Endothelial cell of umbilical vein (primary cell): ENCODE data around the gene ZNF148. TPM values are rescaled to one million over a fixed set of nuclear protein-coding genes. Genes with fewer than 3 reads are reported as not detected.

Source experiments
- BruUV-seq: library from RNA; stranded (reverse); fragments of 400-500 nt; replicated peaks from 2 replicates; lab custom pipeline; 2021; lab: Mats Ljungman, UMichigan
- CTCF ChIA-PET: fragments of 300-600, 350-600 bp; sonication (Branson Sonifier 250); formaldehyde crosslinking; loops from one replicate; lab custom pipeline; 2021; ENCODE audit warnings: antibody characterized with exemption, inconsistent platforms; lab: Charles Lee
- POLR2A ChIA-PET: fragments of 300-600, 350-600 bp; sonication (Branson Sonifier 250); formaldehyde crosslinking; loops from one replicate; lab custom pipeline; 2021; ENCODE audit warnings: antibody characterized with exemption, inconsistent platforms; lab: Charles Lee
- DNase-seq: peaks from one replicate; pipeline ENCODE4 v3.0.0-alpha.2; 2011; ENCODE audit warnings: low read depth, low spot score
- FAIRE-seq: peaks from 2 replicates; lab custom pipeline; 2011; peaks lifted over from hg19 to GRCh38; lab: Jason Lieb, UNC
- H2AFZ ChIP-seq: 2 replicates; pipeline ENCODE4 v1.6.0; 2012; ENCODE audit warnings: low read depth, low read length, control low read depth, inconsistent platforms
- H3K27ac ChIP-seq: 2 replicates; pipeline ENCODE4 v1.5.1; 2011; ENCODE audit warnings: low read depth, mild to moderate bottlenecking, control low read depth, low read length, moderate library complexity; ENCODE audit not compliant: insufficient read depth
- H3K27me3 ChIP-seq, 2 experiments: 2 replicates each; pipeline versions ENCODE4 v1.6.0 to v1.6.1; 2011; ENCODE audit warnings: low read length in 2 of 2, mixed read lengths in 1 of 2; ENCODE audit not compliant: control insufficient read depth in 2 of 2, insufficient read depth in 2 of 2
- H3K36me3 ChIP-seq, 2 experiments: 2 replicates in 1 of 2; 3 replicates in 1 of 2; pipeline ENCODE4 v1.5.1; 2011; ENCODE audit warnings: low read length in 2 of 2, mild to moderate bottlenecking in 1 of 2, moderate library complexity in 1 of 2; ENCODE audit not compliant: control insufficient read depth in 2 of 2, insufficient read depth in 2 of 2; ENCODE audit errors: extremely low read depth in 1 of 2
- H3K4me1 ChIP-seq: 3 replicates; pipeline ENCODE4 v1.5.1; 2011; ENCODE audit warnings: mild to moderate bottlenecking, low read length; ENCODE audit not compliant: control insufficient read depth, insufficient read depth; ENCODE audit errors: extremely low read depth
- H3K4me2 ChIP-seq: 2 replicates; pipeline ENCODE4 v1.6.1; 2011; ENCODE audit warnings: low read length, control low read depth, mixed read lengths; ENCODE audit not compliant: insufficient read depth
- H3K4me3 ChIP-seq, 3 experiments: fragments of 200-600 bp in 1 of 3; sonication (generic), shearing (Covaris generic) in 1 of 3; replicated peaks in 1 of 3; 2 replicates each; pipeline ENCODE4 v1.5.1; 2011 to 2016; ENCODE audit warnings: control low read depth in 3 of 3, low read length in 3 of 3, mild to moderate bottlenecking in 2 of 3, inconsistent platforms in 1 of 3, low read depth in 1 of 3, moderate library complexity in 1 of 3; ENCODE audit not compliant: insufficient read depth in 1 of 3
- H3K79me2 ChIP-seq: 2 replicates; pipeline ENCODE4 v1.6.0; 2012; ENCODE audit warnings: low read length, inconsistent platforms; ENCODE audit not compliant: control insufficient read depth, insufficient read depth
- H3K9ac ChIP-seq: replicated peaks from 2 replicates; pipeline ENCODE3; 2011; ENCODE audit warnings: low read length, control low read depth; ENCODE audit not compliant: insufficient read depth; ENCODE audit errors: extremely low read depth
- H3K9me1 ChIP-seq: replicated peaks from 3 replicates; pipeline ENCODE4 v1.6.0; 2011; ENCODE audit warnings: mild to moderate bottlenecking, low read length; ENCODE audit not compliant: control insufficient read depth, insufficient read depth; ENCODE audit errors: extremely low read depth
- H3K9me3 ChIP-seq: replicated peaks from 2 replicates; pipeline ENCODE4 v1.5.1; 2012; ENCODE audit warnings: low read length, inconsistent platforms; ENCODE audit not compliant: control insufficient read depth, insufficient read depth
- H4K20me1 ChIP-seq: replicated peaks from 2 replicates; pipeline ENCODE3; 2011; ENCODE audit warnings: mild to moderate bottlenecking, low read length; ENCODE audit not compliant: control insufficient read depth, insufficient read depth; ENCODE audit errors: extremely low read depth
- EZH2 ChIP-seq: IDR thresholded peaks from 2 replicates; pipeline ENCODE4 v1.6.1; 2012; ENCODE audit warnings: borderline replicate concordance, low read depth, mild to moderate bottlenecking, moderate library complexity, low read length, inconsistent platforms; ENCODE audit not compliant: severe bottlenecking
- FOS ChIP-seq: IDR thresholded peaks from 2 replicates; pipeline ENCODE4 v1.6.1; 2011; ENCODE audit warnings: mild to moderate bottlenecking, low read length, moderate library complexity, borderline replicate concordance; ENCODE audit not compliant: insufficient read depth
- GATA2 ChIP-seq: IDR thresholded peaks from 2 replicates; pipeline ENCODE4 v1.7.0; 2011; ENCODE audit warnings: low read depth, mild to moderate bottlenecking, moderate library complexity, mixed read lengths, low read length; ENCODE audit not compliant: insufficient read length, insufficient read depth
- JUN ChIP-seq: IDR thresholded peaks from 2 replicates; pipeline ENCODE4 v1.6.1; 2011; ENCODE audit warnings: borderline replicate concordance, low read depth; ENCODE audit not compliant: insufficient read length, insufficient read depth
- MAX ChIP-seq: IDR thresholded peaks from 2 replicates; pipeline ENCODE4 v1.6.1; 2011; ENCODE audit not compliant: insufficient read depth, insufficient read length
- MYC ChIP-seq: IDR thresholded peaks from one replicate; pipeline ENCODE4 v1.6.1; 2011; ENCODE audit warnings: mild to moderate bottlenecking, low read depth, low read length
- POLR2A ChIP-seq: IDR thresholded peaks from 2 replicates; pipeline ENCODE4 v1.6.1; 2012; ENCODE audit warnings: low read depth, mild to moderate bottlenecking, control low read depth, low read length
- POLR2AphosphoS5 ChIP-seq: IDR thresholded peaks from 2 replicates; pipeline ENCODE4 v1.6.1; 2012; ENCODE audit warnings: low read depth, mild to moderate bottlenecking, control low read depth, low read length, moderate library complexity; ENCODE audit not compliant: insufficient read depth
- dilution Hi-C: fragments of 300-500 bp; cut with MboI; formaldehyde crosslinking; loops from one replicate; pipeline ENCODE4 v1.15.0; 2019; ENCODE audit warnings: low sequenced_read_pairs; ENCODE audit not compliant: extremely low pct_ligation_motif_present
- intact Hi-C: fragments of 100-400 bp; cut with micrococcal nuclease; formaldehyde crosslinking; loops from one replicate; pipeline ENCODE4 v1.10.0; 2022
- polyA plus RNA-seq, 4 experiments: library from polyadenylated mRNA; depleted of rRNA in 3 of 4; stranded (reverse) in 3 of 4; unstranded in 1 of 4; fragments of >200 nt; gene quantifications; 2 replicates each; pipeline versions ENCODE4 v1.2.1 to v1.2.3, GENCODE V29; 2011 to 2012; ENCODE audit warnings: missing spikeins in 1 of 4
- total RNA-seq: library from RNA; stranded (reverse); gene quantifications from 2 replicates; pipeline ENCODE4 v1.2.3, GENCODE V29; 2021
- TF ChIP-seq, protein P1 (sequence below), 2 donors: IDR thresholded peaks; 1 replicate in 1 of 2; 2 replicates in 1 of 2; pipeline ENCODE4 v1.5.1; 2011; ENCODE audit warnings: low read length in 2 of 2, mild to moderate bottlenecking in 2 of 2, moderate library complexity in 2 of 2, control low read depth in 1 of 2, inconsistent platforms in 1 of 2, low read depth in 1 of 2; ENCODE audit not compliant: insufficient read depth in 1 of 2; ENCODE audit errors: extremely low read depth in 1 of 2

The ZNF148 gene
- total and polyA plus RNA-seq, 2 donors (not counting 3 experiments of a cell fraction or from before 2014, with no cell fraction given): 8.0 to 41.3 TPM

DNA sequence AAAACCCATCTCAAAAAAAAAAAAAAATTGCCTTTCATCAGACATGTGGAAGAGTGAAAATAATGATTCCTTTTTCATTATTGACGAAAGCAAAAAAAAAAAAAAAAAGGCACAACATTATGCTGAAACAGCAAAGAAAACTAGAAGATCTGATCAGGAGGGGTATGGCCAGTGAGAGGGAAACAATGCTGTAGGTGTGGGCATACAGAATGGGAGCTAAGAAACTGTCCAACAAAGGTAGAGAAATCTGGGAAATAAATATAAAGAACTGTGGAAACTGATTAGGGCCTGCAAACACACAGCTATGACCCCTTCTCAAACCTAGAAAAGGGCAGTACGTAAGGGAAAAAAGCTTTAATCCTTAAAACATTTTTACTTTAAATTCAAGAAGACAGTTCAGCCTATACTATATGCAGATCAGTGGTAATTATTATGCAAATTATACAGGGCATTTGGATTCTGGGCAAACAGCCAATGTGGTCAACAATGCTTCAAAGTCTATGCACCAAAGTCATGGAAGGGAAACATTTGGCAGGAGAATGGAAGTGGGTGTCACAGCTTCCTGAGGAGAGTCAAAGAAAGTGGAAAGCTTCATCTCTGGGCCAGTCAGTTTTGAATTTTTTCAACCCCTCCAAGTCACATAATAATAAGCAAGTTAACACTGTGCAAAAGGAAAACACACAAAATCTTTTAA is 94.3 kb downstream of the ZNF148 start:
- Histone ChIP-seq H3K9ac (no peak overlapping the region), H2AFZ (no peak overlapping the region), H3K4me2 (no peak overlapping the region), H3K36me3 (peaks cover 0 to 2% of the 10 kb centered on the region in 2 experiments), H3K27ac (no peak overlapping the region), H3K79me2 (peaks cover 12% of the 10 kb centered on the region), H3K27me3 (no peaks in the 10 kb centered on the region), H3K4me3 (no peak overlapping the region), H3K9me3 (no peaks in the 10 kb centered on the region), H4K20me1 (no peaks in the 10 kb centered on the region), H3K9me1 (no peaks in the 10 kb centered on the region), H3K4me1 (peaks cover 9% of the 10 kb centered on the region)
- dilution Hi-C loops (no loop called here), intact Hi-C loops (no loop called here)
- TF ChIP-seq MAX (no peak), GATA2 (no peak), EZH2 (no peak), POLR2AphosphoS5 (no peak), POLR2A (no peak), JUN (no peak), MYC (no peak), FOS (no peak)
- TF ChIP-seq, protein P1, sequence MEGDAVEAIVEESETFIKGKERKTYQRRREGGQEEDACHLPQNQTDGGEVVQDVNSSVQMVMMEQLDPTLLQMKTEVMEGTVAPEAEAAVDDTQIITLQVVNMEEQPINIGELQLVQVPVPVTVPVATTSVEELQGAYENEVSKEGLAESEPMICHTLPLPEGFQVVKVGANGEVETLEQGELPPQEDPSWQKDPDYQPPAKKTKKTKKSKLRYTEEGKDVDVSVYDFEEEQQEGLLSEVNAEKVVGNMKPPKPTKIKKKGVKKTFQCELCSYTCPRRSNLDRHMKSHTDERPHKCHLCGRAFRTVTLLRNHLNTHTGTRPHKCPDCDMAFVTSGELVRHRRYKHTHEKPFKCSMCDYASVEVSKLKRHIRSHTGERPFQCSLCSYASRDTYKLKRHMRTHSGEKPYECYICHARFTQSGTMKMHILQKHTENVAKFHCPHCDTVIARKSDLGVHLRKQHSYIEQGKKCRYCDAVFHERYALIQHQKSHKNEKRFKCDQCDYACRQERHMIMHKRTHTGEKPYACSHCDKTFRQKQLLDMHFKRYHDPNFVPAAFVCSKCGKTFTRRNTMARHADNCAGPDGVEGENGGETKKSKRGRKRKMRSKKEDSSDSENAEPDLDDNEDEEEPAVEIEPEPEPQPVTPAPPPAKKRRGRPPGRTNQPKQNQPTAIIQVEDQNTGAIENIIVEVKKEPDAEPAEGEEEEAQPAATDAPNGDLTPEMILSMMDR (IDR thresholded peaks at IDR 0.05; ENCODE audit: extremely low read depth in 1 of 2, insufficient read depth in 1 of 2, low read depth in 1 of 2, low read length in 2 of 2): no peak
- ChIA-PET POLR2A (no interaction called here), CTCF (interaction anchor here (0.6 to 1.8 kb wide), 3 partner anchors 8 to 30 kb away, joined by 3 to 9 read pairs (median 4); no protein-coding TSS in a partner anchor)
- no TSS peak for BruUV-seq
- FAIRE-seq (peak; percentile 78), DNase-seq (peak; percentile 71)
